Stimulated activated CD4-positive, alpha-beta T cell treated with anti-CD3 and anti-CD28 coated beads, Interleukin-1b, Interleukin-23, amount 100 ng/mL, for 4 hours (primary cell): ENCODE measurements around the gene BCAT1.
"Not testable (repeated sequence)": the region's sequence is repeated elsewhere in the genome, so short reads cannot be mapped to it uniquely, and the experiment has no call there.

Experiments used
- DNase-seq, 2 donors: peaks; one replicate each; pipeline ENCODE4 v3.0.0-alpha.2; 2020; ENCODE audit warnings: low read depth in 2 of 2

The BCAT1 gene

DNA sequence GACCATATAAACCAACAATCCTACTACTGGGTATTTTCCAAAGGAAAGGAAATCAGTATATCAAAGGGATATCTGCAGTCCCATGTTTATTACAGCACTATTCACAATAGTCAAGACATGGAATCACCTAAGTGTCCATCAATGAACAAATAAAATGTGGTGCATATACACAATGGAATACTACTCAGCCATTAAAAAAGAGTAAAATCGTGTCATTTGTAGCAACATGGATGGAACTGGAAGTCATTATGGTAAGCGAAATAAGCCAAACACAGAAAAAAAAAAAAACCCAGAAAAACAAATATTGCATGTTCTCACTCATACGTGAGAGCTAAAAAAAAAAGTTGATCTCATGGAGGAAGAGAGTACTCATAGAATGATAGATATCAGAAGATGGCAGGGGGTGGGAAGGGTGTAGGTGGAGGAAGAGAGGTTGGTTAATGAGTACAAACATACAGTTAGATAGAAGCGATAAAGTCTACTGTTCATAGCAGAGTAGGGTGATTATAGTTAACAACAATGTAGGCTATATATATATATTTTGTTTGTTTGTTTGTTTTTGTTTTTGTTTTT, 49.3 kb downstream of the BCAT1 start:
- DNase-seq, result no peak

DNA sequence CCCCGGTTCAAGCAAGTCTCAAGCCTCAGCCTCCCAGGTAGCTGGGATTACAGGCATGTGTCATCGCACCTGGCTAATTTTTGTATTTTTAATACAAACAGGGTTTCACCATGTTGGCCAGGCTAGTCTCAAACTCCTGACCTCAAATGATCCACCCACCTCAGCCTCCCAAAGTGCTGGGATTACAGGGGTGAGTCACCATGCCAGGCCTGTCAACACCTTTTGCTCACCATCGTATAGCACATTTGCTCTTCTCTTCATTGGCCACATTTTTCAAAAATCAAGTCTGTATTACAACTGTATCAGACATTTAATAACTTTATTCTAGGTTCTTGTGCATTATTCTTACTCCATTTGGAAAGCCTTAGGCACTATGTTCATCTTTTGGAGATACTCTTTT, 50.3 kb downstream of the BCAT1 start:
- DNase-seq, result no peak

DNA sequence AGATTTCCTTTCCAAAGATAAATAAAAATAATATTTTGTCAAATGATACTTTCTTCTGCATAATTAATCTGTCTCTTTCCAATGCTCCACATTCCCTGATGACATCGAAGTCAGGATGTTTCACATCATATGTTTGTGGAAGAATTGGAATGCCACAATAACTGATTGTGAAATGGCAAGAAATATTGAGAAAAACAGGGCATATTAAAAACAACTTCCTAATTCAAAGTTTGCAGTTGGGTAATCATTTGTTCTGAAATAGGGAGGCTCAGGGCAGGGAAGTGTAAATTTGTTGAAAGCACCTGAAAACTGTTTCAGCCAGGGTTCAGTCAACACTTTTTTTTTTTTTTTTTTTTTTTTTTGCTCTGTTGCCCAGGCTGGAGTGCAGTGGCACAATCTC, 50.7 kb downstream of the BCAT1 start:
- no peak for DNase-seq

DNA sequence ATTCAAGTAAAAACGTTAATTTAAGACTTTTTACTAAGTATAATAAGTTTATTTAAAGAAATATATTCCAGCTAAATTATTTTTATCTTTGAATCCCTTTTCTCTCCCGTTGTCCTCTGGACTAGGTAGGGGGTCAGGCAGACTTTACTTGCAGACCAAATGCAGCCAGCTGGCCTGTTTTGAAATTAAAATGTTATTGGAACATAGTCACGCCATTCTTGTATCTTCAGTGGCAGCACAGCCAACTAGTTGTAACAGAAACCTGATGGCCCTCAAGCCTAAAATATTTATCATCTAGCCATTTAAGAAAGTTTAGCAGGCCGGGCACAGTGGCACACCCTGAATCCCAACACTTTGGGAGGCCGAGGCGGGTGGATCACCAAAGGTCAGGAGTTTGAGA, 52.7 kb downstream of the BCAT1 start:
- DNase-seq, result no peak

DNA sequence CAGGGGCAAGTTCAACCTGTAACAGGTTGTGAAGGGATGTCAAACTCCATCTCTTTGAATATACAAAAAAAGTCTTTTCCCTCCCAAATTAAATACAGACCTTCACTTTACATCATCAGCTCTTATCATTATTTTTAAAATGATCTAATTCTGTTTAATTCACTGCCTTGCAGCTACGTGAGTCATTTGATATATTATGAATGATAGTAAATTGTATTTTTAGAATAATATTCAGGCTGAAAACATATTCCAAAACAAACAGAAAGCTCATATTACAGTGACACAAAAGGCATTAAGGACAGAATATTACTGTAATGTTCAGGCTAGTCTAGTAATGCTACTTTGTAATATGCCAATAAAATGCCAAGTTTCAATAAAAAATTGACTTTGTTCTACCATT, 53.3 kb downstream of the BCAT1 start:
- no peak for DNase-seq

DNA sequence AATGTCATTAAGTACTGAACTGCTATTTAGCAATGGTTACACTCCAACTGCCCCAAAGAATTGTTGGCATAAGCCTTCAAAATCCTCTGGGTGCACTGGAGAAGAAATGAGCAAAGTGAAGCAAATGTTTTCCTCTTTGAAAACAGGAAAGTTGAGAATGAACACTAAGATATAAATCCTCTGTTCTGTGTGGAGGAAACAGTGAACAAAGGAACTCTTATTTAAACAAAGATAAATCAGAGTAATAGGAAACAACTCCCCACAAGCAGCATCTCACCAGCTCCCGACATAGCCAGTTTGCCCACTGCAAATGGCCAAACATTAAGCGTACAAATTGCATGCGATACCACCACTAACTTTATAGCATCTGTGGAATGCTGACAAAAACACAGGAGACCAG, 54.0 kb downstream of the BCAT1 start:
- DNase-seq, result no peak

DNA sequence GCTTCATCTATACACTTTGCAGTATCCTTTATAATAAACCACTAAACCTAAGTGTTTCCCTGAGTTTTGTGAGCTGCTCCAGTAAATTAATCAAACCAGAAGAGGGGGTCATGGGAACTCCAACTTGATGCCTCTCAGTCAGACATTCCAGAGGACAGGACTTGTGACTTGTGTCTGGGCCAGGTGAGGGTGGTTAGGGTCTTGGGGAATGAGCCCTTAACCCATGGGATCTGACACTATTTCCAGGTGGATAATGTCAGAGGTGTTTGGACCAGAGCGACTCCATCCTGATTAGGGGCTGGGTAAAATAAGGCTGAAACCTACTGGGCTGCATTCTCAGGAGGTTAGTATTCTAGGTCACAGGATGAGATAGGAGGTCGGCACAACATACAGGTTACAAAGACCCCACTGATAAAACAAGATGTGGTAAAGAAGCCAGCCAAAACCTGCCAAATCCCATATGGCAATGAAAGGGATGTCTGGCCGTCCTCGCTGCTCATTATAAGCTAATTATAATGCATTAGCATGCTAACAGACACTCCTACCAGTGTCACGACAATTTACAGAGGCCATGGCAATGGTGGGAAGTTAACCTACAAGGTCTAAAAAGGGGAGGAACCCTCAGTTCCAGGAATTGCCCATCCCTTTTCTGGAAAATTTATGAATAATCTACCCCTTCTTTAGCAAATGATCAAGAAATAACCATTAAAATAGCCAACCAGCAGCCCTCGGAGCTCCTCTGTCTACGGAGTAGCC, 58.7 kb downstream of the BCAT1 start:
- DNase-seq, result no peak

DNA sequence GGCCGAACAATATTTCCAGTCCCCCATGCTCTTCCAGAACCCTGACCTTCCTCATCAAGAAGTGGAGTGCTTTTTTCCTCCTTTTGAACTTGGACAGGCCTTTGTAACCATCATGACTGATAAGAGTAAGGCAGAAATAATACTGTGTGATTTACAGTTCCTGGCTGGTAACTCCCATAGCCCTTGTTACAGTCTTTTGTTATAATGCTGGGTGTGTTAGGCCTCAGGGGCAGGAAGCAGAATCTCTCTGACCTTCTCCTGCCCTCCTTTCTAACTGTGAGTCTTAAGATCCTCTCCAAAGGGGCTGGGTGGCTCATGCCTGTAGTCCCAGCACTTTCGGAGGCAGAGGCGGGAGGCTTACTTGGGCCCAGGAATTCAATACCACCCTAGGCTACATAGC, 59.5 kb downstream of the BCAT1 start:
- no peak for DNase-seq

DNA sequence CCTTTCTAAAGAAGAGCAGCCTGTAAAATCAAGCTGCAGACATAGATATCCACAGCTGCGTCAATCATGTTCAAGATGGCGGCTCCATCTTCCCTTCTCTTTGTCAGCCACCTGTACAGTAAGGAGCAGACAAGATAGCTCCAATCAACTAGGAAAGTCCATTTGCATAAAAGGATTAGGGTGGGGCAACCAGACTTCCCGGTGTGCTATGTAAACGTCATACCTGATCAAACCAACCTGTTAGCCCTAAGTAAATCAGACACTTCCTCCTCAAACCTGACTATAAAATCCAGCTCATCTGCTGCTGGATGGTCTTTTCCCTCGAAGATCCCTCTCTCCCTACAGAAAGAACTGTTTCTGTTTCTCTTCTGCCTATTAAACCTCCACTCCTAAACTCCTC, 60.1 kb downstream of the BCAT1 start:
- no peak for DNase-seq

DNA sequence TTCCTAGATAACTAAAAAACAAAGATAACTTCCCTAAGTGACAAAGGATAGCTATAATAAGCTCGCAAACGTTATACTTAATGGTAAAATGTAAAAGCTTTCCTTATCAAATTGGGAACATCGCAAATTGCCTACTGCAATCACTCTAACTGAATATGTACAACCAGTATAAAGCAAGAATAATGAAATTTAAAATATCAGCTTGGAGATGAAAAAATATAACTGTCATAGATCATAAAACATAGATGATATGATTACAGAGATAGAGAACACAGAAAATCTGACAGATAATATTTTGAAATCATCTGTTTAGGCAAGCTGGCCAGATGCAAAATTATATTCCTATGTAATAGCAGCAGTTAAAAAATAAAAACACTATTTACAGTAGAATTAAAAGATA, 64.0 kb downstream of the BCAT1 start:
- DNase-seq, result no peak

DNA sequence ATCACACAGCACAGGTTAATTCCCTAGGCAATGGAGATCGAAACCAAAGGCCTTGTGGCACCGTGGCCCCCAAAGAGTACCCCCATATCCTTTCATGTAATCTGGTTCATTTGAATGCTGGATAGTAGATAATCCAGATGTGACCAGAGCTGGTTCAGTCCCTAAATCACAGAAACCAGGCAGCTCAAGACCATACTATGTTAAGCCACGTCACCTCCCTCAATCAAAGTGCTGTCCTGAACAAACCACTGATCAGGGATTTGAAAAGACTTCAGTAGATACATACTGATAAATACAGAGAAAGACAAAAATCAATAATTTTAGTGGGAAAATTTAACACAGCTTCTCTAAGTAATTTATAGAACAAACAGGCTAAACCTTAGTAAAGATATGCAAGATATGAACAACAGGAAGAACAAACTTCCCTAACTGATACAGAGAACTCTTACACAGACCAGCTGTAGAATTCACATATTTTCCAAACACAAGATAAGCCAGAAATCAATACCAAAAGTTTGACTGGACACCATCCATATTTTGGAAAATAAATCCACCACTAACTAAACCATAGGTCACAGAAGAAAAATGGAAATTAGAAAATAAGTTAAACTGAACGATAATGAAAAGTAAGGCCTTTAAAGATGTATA, 67.1 kb downstream of the BCAT1 start:
- no peak for DNase-seq

DNA sequence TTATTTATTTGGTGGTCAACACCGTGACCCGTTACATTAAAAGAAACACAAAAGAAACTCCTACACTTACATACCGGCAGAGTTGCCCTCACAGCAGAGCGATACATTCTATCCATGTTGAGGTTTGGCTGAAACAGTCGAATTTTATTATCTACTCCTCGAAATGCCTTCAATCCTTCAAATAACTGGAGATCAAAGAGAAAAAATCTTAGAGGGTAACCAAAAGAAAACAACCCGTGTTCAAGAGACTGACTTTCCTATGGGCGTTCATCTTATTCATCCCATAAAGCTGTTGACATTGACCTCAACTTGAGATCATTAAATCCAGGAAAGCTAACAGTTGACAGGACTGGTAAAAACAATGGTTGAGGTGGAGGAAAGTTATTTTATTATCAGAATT, 67.7 kb downstream of the BCAT1 start:
- no peak for DNase-seq

DNA sequence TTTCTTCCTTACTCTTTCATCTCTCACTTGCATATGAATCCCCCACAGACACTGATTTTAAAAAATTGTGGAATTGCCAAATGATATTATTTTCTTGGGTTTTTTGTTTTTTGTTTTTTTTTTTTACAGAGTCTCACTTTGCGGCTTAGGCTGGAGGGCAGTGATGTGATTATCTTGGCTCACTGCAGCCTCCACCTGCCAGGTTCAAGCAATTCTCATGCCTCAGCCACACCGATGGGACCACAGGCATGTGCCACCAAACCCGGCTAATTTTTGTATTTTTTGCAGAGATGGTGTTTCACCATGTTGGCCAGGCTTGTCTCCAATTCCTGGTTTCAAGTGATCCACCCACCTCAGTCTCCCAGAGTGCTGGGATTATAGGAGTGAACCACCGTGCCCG, 68.2 kb downstream of the BCAT1 start:
- no peak for DNase-seq

DNA sequence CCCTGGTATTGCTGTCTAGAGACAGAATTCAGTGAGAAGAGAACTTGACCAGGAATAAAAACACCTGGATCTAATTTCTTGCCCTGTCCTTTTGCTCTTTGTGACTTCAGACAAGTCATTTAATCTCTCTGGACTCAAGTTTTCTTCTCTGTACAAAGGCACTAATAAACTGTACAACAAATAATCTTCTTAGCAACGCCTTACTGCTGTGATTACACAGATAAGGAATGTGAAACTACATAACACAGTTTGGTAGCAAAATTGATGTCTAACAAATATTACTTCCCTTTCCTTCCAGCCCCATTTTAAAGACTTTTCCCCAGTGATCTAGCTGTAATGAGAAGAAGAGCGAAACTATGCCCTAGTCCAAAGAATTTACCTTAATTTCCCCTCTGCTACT, 69.3 kb downstream of the BCAT1 start:
- DNase-seq, result no peak

DNA sequence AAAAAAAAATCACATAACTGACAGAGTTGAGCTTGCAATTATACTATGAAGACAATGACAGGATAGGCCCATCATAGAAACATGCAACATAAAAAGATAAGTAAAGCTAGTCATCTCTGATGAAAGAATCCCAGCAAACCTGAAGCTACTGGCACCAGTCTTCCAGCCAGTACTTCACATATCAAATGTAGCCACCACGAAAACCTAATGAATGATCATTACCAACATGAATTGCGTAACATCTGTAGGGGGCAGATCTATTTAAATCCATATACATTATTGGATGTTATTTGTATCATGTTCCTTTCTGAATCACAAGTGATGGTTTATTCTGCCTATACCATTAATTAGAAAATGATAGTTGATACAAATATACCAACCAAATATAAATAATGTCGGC, 73.9 kb downstream of the BCAT1 start:
- DNase-seq, result no peak

DNA sequence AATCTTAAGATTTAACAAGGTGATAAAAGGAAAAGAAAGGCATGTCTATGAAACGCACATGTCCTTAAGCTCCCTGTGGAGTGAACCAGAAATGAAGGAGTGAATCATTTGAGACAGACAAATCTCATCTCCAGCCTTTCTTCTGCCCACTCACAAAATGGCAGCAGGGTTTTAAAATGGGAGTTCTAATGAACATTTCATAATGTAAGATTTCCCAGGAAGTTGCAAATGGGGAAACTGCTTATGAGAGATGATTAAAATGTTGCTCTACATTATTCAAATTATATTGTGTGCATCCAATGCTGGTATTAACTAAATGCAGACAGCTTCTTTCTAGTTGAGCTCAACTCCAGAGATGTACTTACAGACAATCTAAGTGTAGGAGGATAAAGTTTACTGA, 76.7 kb downstream of the BCAT1 start:
- no peak for DNase-seq

DNA sequence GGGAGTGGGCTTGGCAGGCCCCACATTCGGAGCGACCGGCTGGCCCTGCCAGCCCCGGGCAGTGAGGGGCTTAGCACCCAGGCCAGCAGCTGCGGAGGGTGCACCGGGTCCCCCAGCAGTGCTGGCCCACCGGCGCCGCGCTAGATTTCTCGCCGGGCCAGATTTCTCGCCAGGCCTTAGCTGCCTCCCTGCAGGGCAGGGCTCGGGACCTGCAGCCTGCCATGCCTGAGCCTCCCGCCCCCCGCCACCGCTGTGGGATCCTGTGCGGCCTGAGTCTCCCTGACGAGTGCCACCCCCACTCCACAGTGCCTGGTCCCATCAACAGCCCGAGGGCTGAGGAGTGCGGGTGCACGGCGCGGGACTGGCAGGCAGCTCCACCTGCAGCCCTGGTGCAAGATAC, 82.8 kb downstream of the BCAT1 start:
- not testable (repeated sequence) for DNase-seq

DNA sequence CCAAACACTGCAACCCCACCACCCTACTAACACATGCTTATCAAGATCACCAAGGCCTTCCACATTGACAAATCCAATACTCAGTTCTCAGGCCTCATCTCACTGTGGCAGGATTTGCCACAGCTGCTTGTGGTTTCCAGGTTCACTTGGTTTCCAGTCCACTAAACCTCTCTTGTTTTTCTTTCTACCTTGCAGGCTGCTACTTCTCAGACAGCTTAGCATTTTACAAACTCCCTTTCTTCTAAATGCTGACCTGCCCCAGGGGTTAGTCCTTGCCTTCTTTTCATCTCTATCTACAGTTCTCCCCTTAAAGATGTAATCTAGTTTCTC, 84.1 kb downstream of the BCAT1 start:
- no peak for DNase-seq

DNA sequence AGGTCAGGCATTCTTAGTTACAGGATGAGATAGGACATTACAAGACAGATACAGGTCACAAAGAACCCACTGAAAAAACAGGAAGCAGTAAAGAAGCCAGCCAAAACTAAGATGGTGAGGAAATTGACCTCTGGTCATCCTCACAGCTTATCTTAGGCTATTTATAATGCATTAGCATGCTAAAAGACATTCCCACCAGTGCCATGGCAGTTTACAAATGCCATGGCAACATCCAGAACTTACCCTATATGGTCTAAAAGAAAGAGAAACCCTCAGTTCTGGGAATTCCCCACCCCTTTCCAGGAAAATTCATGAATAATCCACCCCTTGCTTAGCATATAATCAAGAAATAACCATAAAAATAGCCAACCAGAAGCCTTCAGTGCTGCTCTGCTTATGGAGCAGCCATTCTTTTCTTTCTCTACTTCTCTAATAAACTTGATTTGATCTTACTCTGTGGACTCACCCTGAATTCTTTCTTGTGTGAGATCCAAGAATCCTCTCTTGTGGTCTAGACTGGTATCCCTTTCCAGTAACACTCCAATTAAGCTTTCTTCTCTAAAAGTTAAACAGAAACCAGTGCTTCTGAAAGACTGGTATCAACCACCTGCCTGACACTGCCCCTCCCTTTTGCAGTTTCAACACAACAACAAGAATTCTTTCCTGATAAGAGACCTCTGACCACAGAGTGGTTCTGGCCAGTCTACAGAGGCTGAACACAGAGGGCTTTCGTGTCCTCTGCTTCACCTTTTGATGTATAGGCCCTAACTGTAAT, 86.9 kb downstream of the BCAT1 start:
- DNase-seq, result no peak

DNA sequence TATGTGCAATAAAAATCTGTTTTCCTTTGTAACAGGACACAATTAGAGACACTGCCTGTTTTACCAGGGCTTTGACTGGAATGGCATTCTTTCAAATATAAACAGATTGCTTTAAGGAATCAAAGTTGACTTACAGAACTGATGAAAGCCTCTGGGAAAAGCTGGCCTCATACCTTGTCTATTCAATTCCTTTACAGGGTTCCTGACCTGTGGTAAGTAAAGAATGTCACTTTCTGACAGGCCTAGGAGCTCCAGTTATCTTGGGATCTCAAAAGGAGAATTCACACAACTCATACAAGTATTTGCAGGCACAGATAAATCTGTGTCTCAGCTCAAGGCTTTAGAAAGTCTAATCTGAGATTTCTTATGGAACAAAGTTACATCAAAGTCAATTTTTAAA, 88.4 kb downstream of the BCAT1 start:
- DNase-seq, result no peak

DNA sequence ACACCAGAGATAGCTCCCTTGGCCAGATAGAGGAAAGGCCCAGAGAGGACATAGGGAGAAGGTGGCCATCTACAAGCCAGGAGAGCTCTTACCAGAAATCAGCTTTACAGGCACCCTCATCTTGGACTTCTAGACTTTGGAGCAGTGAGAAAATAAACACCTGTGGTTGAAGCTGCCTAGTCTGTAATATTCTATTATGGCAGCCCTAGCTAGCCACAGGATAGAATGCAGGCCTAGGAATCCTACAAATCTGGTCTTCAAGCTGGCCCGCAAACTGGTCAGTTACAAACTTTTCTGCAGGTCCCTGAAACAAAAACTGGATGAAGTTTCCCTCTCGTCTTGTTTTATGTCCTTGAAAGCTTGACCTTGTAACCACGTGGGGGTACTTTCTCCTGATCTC, 92.4 kb downstream of the BCAT1 start:
- no peak for DNase-seq

DNA sequence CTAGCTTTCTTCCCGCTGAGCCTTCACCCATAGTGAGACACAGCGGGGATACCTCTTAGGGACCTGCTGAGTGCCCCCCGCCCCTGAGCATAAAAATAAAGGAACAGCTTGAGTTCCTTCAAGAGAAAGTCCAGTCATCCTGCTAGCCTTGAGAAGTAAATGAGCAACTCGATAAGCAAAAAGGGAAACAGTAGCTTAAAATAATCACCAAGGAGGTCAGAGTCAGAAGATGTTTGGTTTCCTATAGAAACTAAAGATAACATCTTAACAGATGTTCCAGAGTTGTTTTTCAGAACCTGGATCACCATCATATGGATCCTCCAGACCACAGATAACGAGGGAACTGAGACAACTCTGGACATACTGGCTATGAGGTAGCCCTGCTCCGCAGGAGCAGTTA, 94.0 kb downstream of the BCAT1 start:
- DNase-seq, result no peak

DNA sequence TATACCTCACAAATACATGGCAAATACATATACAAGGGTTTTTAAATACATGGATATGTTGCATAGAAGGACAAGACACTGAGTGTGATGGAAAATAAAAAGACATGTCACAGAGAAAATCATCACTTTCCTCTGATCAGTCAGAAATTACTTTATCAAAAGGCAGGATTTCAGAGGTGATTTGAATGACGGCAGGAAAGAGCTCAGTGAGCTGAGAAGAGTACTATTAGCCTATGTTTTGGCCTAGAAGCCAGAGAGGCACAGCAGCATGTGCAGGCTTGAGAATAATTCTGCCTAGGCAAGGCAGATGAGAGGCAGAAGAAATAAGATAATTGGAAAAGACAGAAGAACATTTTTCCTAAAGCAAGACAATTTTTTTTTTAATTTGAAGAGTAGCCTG, 94.9 kb downstream of the BCAT1 start:
- no peak for DNase-seq
